Measurements from ENCODE around the gene PSAP.

DNA sequence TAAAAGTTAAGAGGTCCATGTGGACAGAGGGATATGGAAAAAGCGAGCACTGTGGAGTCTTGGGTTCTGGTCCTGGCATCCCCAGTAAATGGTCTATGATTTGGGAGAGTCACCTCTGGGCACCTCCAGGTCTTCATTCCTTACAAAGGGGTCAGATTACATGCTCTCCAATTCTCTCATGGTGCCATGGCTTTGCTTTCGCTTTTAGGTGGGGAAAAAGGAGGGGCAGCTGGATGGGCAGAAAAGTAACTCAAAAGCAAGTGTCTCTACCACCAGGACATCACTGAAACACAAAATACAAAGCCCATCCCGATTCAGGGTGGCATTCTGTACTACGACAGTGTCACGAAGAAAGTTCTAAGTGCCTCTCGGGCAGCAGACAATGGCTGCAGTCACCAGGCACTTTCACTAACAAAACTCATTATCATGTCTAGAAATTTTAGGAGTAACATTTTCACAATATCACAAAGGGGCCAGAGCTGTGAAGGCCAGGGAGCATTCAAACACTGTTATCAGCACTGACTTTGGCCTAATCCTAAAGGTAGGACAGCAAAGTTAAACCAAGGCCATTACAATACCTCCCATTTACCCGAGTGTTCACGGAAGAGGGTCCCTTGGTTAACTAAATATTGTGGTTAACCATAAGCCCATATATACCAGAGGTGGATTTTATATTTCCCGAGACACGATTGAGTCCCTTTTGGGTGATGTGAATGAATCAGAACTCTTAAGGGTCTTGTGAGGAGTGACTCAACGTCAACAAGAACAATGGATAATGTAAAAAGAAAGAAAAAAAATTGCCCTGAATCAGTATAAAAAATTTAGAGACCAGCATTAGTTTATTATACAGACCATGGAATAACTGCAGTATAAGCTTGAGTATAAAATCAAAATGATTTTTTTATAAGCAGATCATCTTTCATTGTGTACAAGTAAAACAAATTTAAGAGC, 2.5 kb downstream of the PSAP start:
- TF ChIP-seq, protein P1, sequence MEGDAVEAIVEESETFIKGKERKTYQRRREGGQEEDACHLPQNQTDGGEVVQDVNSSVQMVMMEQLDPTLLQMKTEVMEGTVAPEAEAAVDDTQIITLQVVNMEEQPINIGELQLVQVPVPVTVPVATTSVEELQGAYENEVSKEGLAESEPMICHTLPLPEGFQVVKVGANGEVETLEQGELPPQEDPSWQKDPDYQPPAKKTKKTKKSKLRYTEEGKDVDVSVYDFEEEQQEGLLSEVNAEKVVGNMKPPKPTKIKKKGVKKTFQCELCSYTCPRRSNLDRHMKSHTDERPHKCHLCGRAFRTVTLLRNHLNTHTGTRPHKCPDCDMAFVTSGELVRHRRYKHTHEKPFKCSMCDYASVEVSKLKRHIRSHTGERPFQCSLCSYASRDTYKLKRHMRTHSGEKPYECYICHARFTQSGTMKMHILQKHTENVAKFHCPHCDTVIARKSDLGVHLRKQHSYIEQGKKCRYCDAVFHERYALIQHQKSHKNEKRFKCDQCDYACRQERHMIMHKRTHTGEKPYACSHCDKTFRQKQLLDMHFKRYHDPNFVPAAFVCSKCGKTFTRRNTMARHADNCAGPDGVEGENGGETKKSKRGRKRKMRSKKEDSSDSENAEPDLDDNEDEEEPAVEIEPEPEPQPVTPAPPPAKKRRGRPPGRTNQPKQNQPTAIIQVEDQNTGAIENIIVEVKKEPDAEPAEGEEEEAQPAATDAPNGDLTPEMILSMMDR (IDR thresholded peaks at IDR 0.05): no peak
- no peak for TF ChIP-seq POLR2A (IDR thresholded peaks at IDR 0.05)

All from body of pancreas (tissue), 4 donors.